CD1c-positive myeloid dendritic cell (primary cell): ENCODE data around the gene ENDOG.
"Not testable (repeated sequence)": the region's sequence is repeated elsewhere in the genome, so short reads cannot be mapped to it uniquely, and the experiment has no call there.

ENCODE experiments used
- DNase-seq: peaks from one replicate; pipeline ENCODE4 v3.0.0-alpha.2; 2016; ENCODE audit errors: extremely low spot score

The ENDOG gene

GRCh38 chr9:128818099-128818838 lies at the start of gene ENDOG:
ENDOG (plus strand) TSS chr9:128818500; CDS start chr9:128818685, 185 bp downstream.
- DNase-seq: peak; percentile 99

- DNase-seq: no peak
Observed at GRCh38 chr9:128768606-128769005, 49.7 kb upstream of the ENDOG start.

GRCh38 chr9:128770286-128771030 lies 47.8 kb upstream of the ENDOG start:
- no peak for DNase-seq

- DNase-seq: peak; percentile 3
Observed at GRCh38 chr9:128771094-128771721, 47.1 kb upstream of the ENDOG start.

GRCh38 chr9:128771745-128772519 lies 46.4 kb upstream of the ENDOG start, which contains the start of gene ZER1:
ZER1 (minus strand) TSS chr9:128771927; CDS start chr9:128755565, 16,362 bp downstream.
- DNase-seq: peak; percentile 96

- no peak for DNase-seq
Observed at GRCh38 chr9:128773049-128773448, 45.3 kb upstream of the ENDOG start.

- no peak for DNase-seq
Observed at GRCh38 chr9:128774804-128775203, 43.5 kb upstream of the ENDOG start.

- not testable (repeated sequence) for DNase-seq
Observed at GRCh38 chr9:128780093-128780492, 38.2 kb upstream of the ENDOG start.

GRCh38 chr9:128781187-128782070 lies 36.9 kb upstream of the ENDOG start:
- DNase-seq: peak; percentile 37

- no peak for DNase-seq
Observed at GRCh38 chr9:128782669-128783068, 35.6 kb upstream of the ENDOG start.

GRCh38 chr9:128785427-128785826 lies 32.9 kb upstream of the ENDOG start:
- no peak for DNase-seq

- peak; percentile 91 for DNase-seq
Observed at GRCh38 chr9:128786681-128787601, 31.4 kb upstream of the ENDOG start, which contains the start of gene TBC1D13. TBC1D13 (plus strand) TSS chr9:128787253; CDS start chr9:128787354, 101 bp downstream.

GRCh38 chr9:128787659-128788058 lies 30.6 kb upstream of the ENDOG start:
- no peak for DNase-seq

GRCh38 chr9:128788445-128788844 lies 29.9 kb upstream of the ENDOG start:
- DNase-seq: no peak

- DNase-seq: no peak
Observed at GRCh38 chr9:128790536-128790935, 27.8 kb upstream of the ENDOG start.

GRCh38 chr9:128792134-128792533 lies 26.2 kb upstream of the ENDOG start:
- no peak for DNase-seq

- DNase-seq: no peak
Observed at GRCh38 chr9:128792978-128793686, 25.2 kb upstream of the ENDOG start.

- DNase-seq: not testable (repeated sequence)
Observed at GRCh38 chr9:128794961-128795360, 23.3 kb upstream of the ENDOG start.

- no peak for DNase-seq
Observed at GRCh38 chr9:128798896-128799295, 19.4 kb upstream of the ENDOG start.
